PC-3 (cell line): ENCODE measurements around the gene NR3C1. TPM values are rescaled to one million over a fixed set of nuclear protein-coding genes. Genes with fewer than 3 reads are reported as not detected.

Source experiments
- ATAC-seq: fragments of 200-7000 bp; cut with Tn5 transposase; 2 replicates; pipeline ENCODE4 v1.9.1; 2020; ENCODE audit warnings: mild to moderate bottlenecking, moderate library complexity
- BruUV-seq: library from RNA; stranded (reverse); fragments of 400-500 nt; replicated peaks from 2 replicates; lab custom pipeline; 2021; lab: Mats Ljungman, UMichigan
- CTCF ChIA-PET: fragments of 300-600 bp; sonication (Branson Sonifier 250); formaldehyde crosslinking; loops from one replicate; lab custom pipeline; 2022; ENCODE audit warnings: antibody characterized with exemption; lab: Charles Lee
- POLR2A ChIA-PET: fragments of 300-600 bp; sonication (Branson Sonifier 250); formaldehyde crosslinking; loops from one replicate; lab custom pipeline; 2022; ENCODE audit warnings: antibody characterized with exemption; ENCODE audit not compliant: unreplicated experiment; lab: Charles Lee
- DNase-seq: peaks from one replicate; pipeline ENCODE4 v3.0.0-alpha.2; 2015
- H2AFZ ChIP-seq: fragments of 300-600 bp; sonication (generic); 2 replicates; pipeline ENCODE4 v1.6.0; 2016; ENCODE audit warnings: antibody characterized with exemption, low read length
- H3F3A ChIP-seq: fragments of 300-600 bp; sonication (generic); one replicate; pipeline ENCODE4 v1.6.0; 2017; ENCODE audit warnings: antibody characterized with exemption, low read length, control low read depth, mild to moderate bottlenecking; ENCODE audit not compliant: unreplicated experiment
- H3K27ac ChIP-seq: fragments of 300-600 bp; sonication (generic); 2 replicates; pipeline ENCODE4 v1.5.1; 2016; ENCODE audit warnings: mild to moderate bottlenecking, low read length
- H3K27me3 ChIP-seq: fragments of 300-600 bp; sonication (generic); 2 replicates; pipeline ENCODE4 v1.6.1; 2016; ENCODE audit warnings: low read length, mixed read lengths
- H3K36me3 ChIP-seq: fragments of 300-600 bp; sonication (generic); 2 replicates; pipeline ENCODE4 v1.6.1; 2016; ENCODE audit warnings: low read depth, mixed run types, low read length, mixed read lengths
- H3K4me1 ChIP-seq: fragments of 300-600 bp; sonication (generic); 2 replicates; pipeline ENCODE4 v1.5.1; 2016; ENCODE audit warnings: low read length; ENCODE audit not compliant: insufficient read depth
- H3K4me2 ChIP-seq: fragments of 300-600 bp; sonication (generic); 2 replicates; pipeline ENCODE4 v1.6.0; 2016; ENCODE audit warnings: low read length
- H3K4me3 ChIP-seq: fragments of 300-600 bp; sonication (generic); 2 replicates; pipeline ENCODE4 v1.5.1; 2016; ENCODE audit warnings: mild to moderate bottlenecking, low read length, mixed read lengths
- H3K79me2 ChIP-seq: fragments of 300-600 bp; sonication (generic); 2 replicates; pipeline ENCODE4 v1.6.1; 2017; ENCODE audit warnings: low read length, mixed read lengths
- H3K9ac ChIP-seq: fragments of 300-600 bp; sonication (generic); 2 replicates; pipeline ENCODE4 v1.6.0; 2016; ENCODE audit warnings: mild to moderate bottlenecking, low read length
- H3K9me2 ChIP-seq: fragments of 300-600 bp; sonication (generic); replicated peaks from 2 replicates; pipeline ENCODE4 v1.6.1; 2016; ENCODE audit warnings: mixed run types, low read length, mixed read lengths
- H3K9me3 ChIP-seq: fragments of 300-600 bp; sonication (generic); 2 replicates; pipeline ENCODE4 v1.6.1; 2016; ENCODE audit warnings: low read length, mixed read lengths
- H4K20me1 ChIP-seq: fragments of 300-600 bp; sonication (generic); 2 replicates; pipeline ENCODE4 v1.6.1; 2016; ENCODE audit warnings: low read length, mixed read lengths
- CTCF ChIP-seq: fragments of 300-600 bp; sonication (generic); conservative IDR thresholded peaks from 2 replicates; pipeline ENCODE4 v1.5.1; 2017; ENCODE audit warnings: antibody characterized with exemption, low read depth, mild to moderate bottlenecking, low read length
- EZH2 ChIP-seq: fragments of 300-600 bp; sonication (generic); IDR thresholded peaks from one replicate; pipeline ENCODE4 v1.6.1; 2017; ENCODE audit warnings: antibody characterized with exemption, mild to moderate bottlenecking, low read length; ENCODE audit not compliant: unreplicated experiment
- EZH2phosphoT487 ChIP-seq: fragments of 300-600 bp; sonication (generic); IDR thresholded peaks from 2 replicates; pipeline ENCODE4 v1.6.1; 2018; ENCODE audit warnings: mild to moderate bottlenecking, antibody characterized with exemption, low read length, borderline replicate concordance
- intact Hi-C: fragments of 100-400 bp; cut with micrococcal nuclease; formaldehyde crosslinking; loops from 2 replicates; pipeline ENCODE4 v1.9.0; 2023
- total RNA-seq: library from RNA; depleted of rRNA; stranded (reverse); fragments of >200 nt; gene quantifications from 2 replicates; pipeline ENCODE4 v1.2.3, GENCODE V29; 2014

Gene NR3C1
- total RNA-seq, 1 experiment from 2014 or later = 13.0 TPM

- no peak for TF ChIP-seq EZH2
- no peak for TF ChIP-seq CTCF
- TF ChIP-seq EZH2phosphoT487 = no peak
- H3K27me3 ChIP-seq = no peaks in the 10 kb centered on the region
- no TSS peak for BruUV-seq
- ChIA-PET POLR2A (no interaction called here), CTCF (no interaction called here)
- H2AFZ ChIP-seq = no peak overlapping the region
- no peaks in the 10 kb centered on the region for H3K79me2 ChIP-seq
- H3K4me3 ChIP-seq = no peak overlapping the region
- H3K36me3 ChIP-seq = no peaks in the 10 kb centered on the region
- H3K27ac ChIP-seq = no peak overlapping the region
- H3K4me2 ChIP-seq = no peak overlapping the region
- no peak overlapping the region for H3K9ac ChIP-seq
- intact Hi-C loops = no loop called here
- no peak for ATAC-seq
- H3K9me3 ChIP-seq = no peaks in the 10 kb centered on the region
- no peak for DNase-seq
- H3K4me1 ChIP-seq = peaks cover 10% of the 10 kb centered on the region; the same call in 1 of the 2 replicates
- no peaks in the 10 kb centered on the region for H3F3A ChIP-seq
- H4K20me1 ChIP-seq = no peaks in the 10 kb centered on the region
- no peaks in the 10 kb centered on the region for H3K9me2 ChIP-seq
These were observed 29.3 kb upstream of the NR3C1 start for GRCh38 chr5:143432658-143433239.

- no peak overlapping the region for H3K9ac ChIP-seq
- H3K4me3 ChIP-seq = no peak overlapping the region
- no peak for DNase-seq
- POLR2A ChIA-PET = no interaction called here
- H3K36me3 ChIP-seq = no peaks in the 10 kb centered on the region
- intact Hi-C loops = no loop called here
- no peaks in the 10 kb centered on the region for H3K9me3 ChIP-seq
- no peak overlapping the region for H3K4me2 ChIP-seq
- no peaks in the 10 kb centered on the region for H3K9me2 ChIP-seq
- H3F3A ChIP-seq = no peaks in the 10 kb centered on the region
- TF ChIP-seq EZH2 (no peak), CTCF (no peak), EZH2phosphoT487 (no peak)
- H3K27me3 ChIP-seq = no peaks in the 10 kb centered on the region
- no peak overlapping the region for H2AFZ ChIP-seq
- no peaks in the 10 kb centered on the region for H4K20me1 ChIP-seq
- H3K4me1 ChIP-seq = peaks cover 4% of the 10 kb centered on the region; the same call in 1 of the 2 replicates
- H3K27ac ChIP-seq = no peak overlapping the region
- no peak for ATAC-seq
- no TSS peak for BruUV-seq
- H3K79me2 ChIP-seq = no peaks in the 10 kb centered on the region
- CTCF ChIA-PET = no interaction called here
These were observed 28.3 kb upstream of the NR3C1 start for GRCh38 chr5:143431789-143432188.

- CTCF ChIA-PET = no interaction called here
- Histone ChIP-seq H3K4me2 (no peak overlapping the region), H3K36me3 (no peaks in the 10 kb centered on the region), H3K79me2 (no peaks in the 10 kb centered on the region), H4K20me1 (no peaks in the 10 kb centered on the region), H3K27me3 (no peaks in the 10 kb centered on the region), H3K9ac (no peak overlapping the region), H3K27ac (no peak overlapping the region), H3K9me3 (no peaks in the 10 kb centered on the region), H3K4me3 (no peak overlapping the region), H3K9me2 (no peaks in the 10 kb centered on the region), H3F3A (no peaks in the 10 kb centered on the region), H3K4me1 (no peaks in the 10 kb centered on the region), H2AFZ (no peak overlapping the region)
- DNase-seq = no peak
- intact Hi-C loops = no loop called here
- TF ChIP-seq CTCF (no peak), EZH2 (no peak), EZH2phosphoT487 (no peak)
- POLR2A ChIA-PET = no interaction called here
- no TSS peak for BruUV-seq
- ATAC-seq = no peak
These were observed 25.4 kb upstream of the NR3C1 start for GRCh38 chr5:143428738-143429420.
